Astrocyte (in vitro differentiated cells and primary cell): ENCODE results near the gene CHFR. TPM values are rescaled to one million over a fixed set of nuclear protein-coding genes. Genes with fewer than 3 reads are reported as not detected.

Experiments used
- DNase-seq: peaks from one replicate; pipeline ENCODE4 v3.0.0-alpha.2; 2010; ENCODE audit warnings: low read depth
- FAIRE-seq: peaks from 2 replicates; lab custom pipeline; 2011; peaks lifted over from hg19 to GRCh38; lab: Jason Lieb, UNC
- H2AFZ ChIP-seq: 2 replicates; pipeline ENCODE4 v1.6.0; 2012; ENCODE audit warnings: low read depth, low read length, inconsistent platforms
- H3K27ac ChIP-seq: 2 replicates; pipeline ENCODE4 v1.5.1; 2011; ENCODE audit warnings: low read depth, low read length, inconsistent platforms
- H3K27me3 ChIP-seq: 2 replicates; pipeline ENCODE4 v1.6.0; 2011; ENCODE audit warnings: low read length, inconsistent platforms; ENCODE audit not compliant: insufficient read depth
- H3K36me3 ChIP-seq: 2 replicates; pipeline ENCODE4 v1.5.1; 2011; ENCODE audit warnings: low read length, inconsistent platforms; ENCODE audit not compliant: insufficient read depth
- H3K4me1 ChIP-seq: 2 replicates; pipeline ENCODE4 v1.5.1; 2011; ENCODE audit warnings: low read length, inconsistent platforms; ENCODE audit not compliant: insufficient read depth
- H3K4me2 ChIP-seq: 2 replicates; pipeline ENCODE4 v1.6.0; 2012; ENCODE audit warnings: low read length, inconsistent platforms
- H3K4me3 ChIP-seq: 2 replicates; pipeline ENCODE4 v1.5.1; 2011; ENCODE audit warnings: low read depth, mild to moderate bottlenecking, low read length, inconsistent platforms; ENCODE audit not compliant: insufficient read depth
- H3K79me2 ChIP-seq: 2 replicates; pipeline ENCODE4 v1.6.0; 2012; ENCODE audit warnings: mild to moderate bottlenecking, low read length, inconsistent platforms; ENCODE audit not compliant: insufficient read depth
- H3K9ac ChIP-seq: 2 replicates; pipeline ENCODE4 v1.6.0; 2012; ENCODE audit warnings: mild to moderate bottlenecking, low read length, inconsistent platforms
- H3K9me3 ChIP-seq: 2 replicates; pipeline ENCODE4 v1.5.1; 2012; ENCODE audit warnings: low read depth, mild to moderate bottlenecking, low read length, inconsistent platforms; ENCODE audit not compliant: insufficient read depth
- H4K20me1 ChIP-seq: 2 replicates; pipeline ENCODE4 v1.6.0; 2012; ENCODE audit warnings: low read length, inconsistent platforms; ENCODE audit not compliant: insufficient read depth
- H3K27ac Mint-ChIP-seq: one replicate; pipeline ENCODE4 v1.8.0; 2021; ENCODE audit warnings: mild to moderate bottlenecking, mixed read lengths; ENCODE audit not compliant: unreplicated experiment
- H3K27me3 Mint-ChIP-seq: one replicate; pipeline ENCODE4 v1.8.0; 2021; ENCODE audit warnings: low read depth, mixed read lengths; ENCODE audit not compliant: unreplicated experiment
- H3K36me3 Mint-ChIP-seq: one replicate; pipeline ENCODE4 v1.8.0; 2021; ENCODE audit warnings: low read depth, mixed read lengths; ENCODE audit not compliant: unreplicated experiment
- H3K4me1 Mint-ChIP-seq: one replicate; pipeline ENCODE4 v1.8.0; 2021; ENCODE audit warnings: low read depth, mixed read lengths; ENCODE audit not compliant: unreplicated experiment
- H3K4me3 Mint-ChIP-seq: one replicate; pipeline ENCODE4 v1.8.0; 2021; ENCODE audit warnings: mild to moderate bottlenecking, moderate library complexity, mixed read lengths; ENCODE audit not compliant: unreplicated experiment
- H3K9me3 Mint-ChIP-seq: one replicate; pipeline ENCODE4 v1.8.0; 2021; ENCODE audit warnings: mild to moderate bottlenecking, mixed read lengths; ENCODE audit not compliant: unreplicated experiment
- CTCF ChIP-seq: IDR thresholded peaks from 2 replicates; pipeline ENCODE4 v1.5.1; 2011; ENCODE audit warnings: low read depth, mild to moderate bottlenecking, inconsistent platforms, low read length, moderate library complexity; ENCODE audit not compliant: insufficient read depth
- EZH2 ChIP-seq: IDR thresholded peaks from 2 replicates; pipeline ENCODE4 v1.6.1; 2012; ENCODE audit warnings: mild to moderate bottlenecking, low read length, inconsistent platforms; ENCODE audit not compliant: insufficient read depth
- total RNA-seq: library from RNA; stranded (reverse); gene quantifications from 2 replicates; pipeline ENCODE4 v1.2.1, GENCODE V29; 2021

CHFR gene
- total RNA-seq, 1 donor from 2014 or later: 66.6 TPM

GRCh38 chr12:132818562-132818961 lies 68.8 kb downstream of the CHFR start:
- no peaks in the 10 kb centered on the region for H3K9me3 Mint-ChIP-seq
- H2AFZ ChIP-seq: no peak overlapping the region
- H3K4me3 Mint-ChIP-seq: no peak overlapping the region
- no peak overlapping the region for H3K27ac Mint-ChIP-seq
- H3K9ac ChIP-seq: no peak overlapping the region
- H3K4me1 Mint-ChIP-seq: peaks cover 3% of the 10 kb centered on the region
- peaks cover 44% of the 10 kb centered on the region for H3K36me3 ChIP-seq
- no peaks in the 10 kb centered on the region for H3K27me3 ChIP-seq
- H4K20me1 ChIP-seq: peaks cover 82% of the 10 kb centered on the region
- no peaks in the 10 kb centered on the region for H3K9me3 ChIP-seq
- H3K36me3 Mint-ChIP-seq: peaks cover 14% of the 10 kb centered on the region
- H3K4me2 ChIP-seq: no peak overlapping the region
- no peak for DNase-seq
- H3K79me2 ChIP-seq: peaks cover 65% of the 10 kb centered on the region
- no peak for FAIRE-seq
- H3K4me1 ChIP-seq: no peaks in the 10 kb centered on the region
- TF ChIP-seq EZH2 (no peak), CTCF (no peak)
- no peak overlapping the region for H3K27ac ChIP-seq
- H3K4me3 ChIP-seq: no peak overlapping the region
- H3K27me3 Mint-ChIP-seq: no peaks in the 10 kb centered on the region

GRCh38 chr12:132814232-132814631 lies 73.2 kb downstream of the CHFR start:
- Histone ChIP-seq H3K27me3 (no peaks in the 10 kb centered on the region), H3K4me1 (peaks cover 11% of the 10 kb centered on the region), H3K9me3 (no peaks in the 10 kb centered on the region), H3K9ac (no peak overlapping the region), H2AFZ (no peak overlapping the region), H3K27ac (no peak overlapping the region), H4K20me1 (peaks cover 82% of the 10 kb centered on the region), H3K4me3 (no peak overlapping the region), H3K36me3 (peaks cover 41% of the 10 kb centered on the region), H3K4me2 (no peak overlapping the region), H3K79me2 (peaks cover 36% of the 10 kb centered on the region)
- H3K27me3 Mint-ChIP-seq: no peaks in the 10 kb centered on the region
- FAIRE-seq (no peak), DNase-seq (no peak)
- H3K9me3 Mint-ChIP-seq: no peaks in the 10 kb centered on the region
- no peak overlapping the region for H3K4me3 Mint-ChIP-seq
- peak overlapping the region; percentile 53 for H3K27ac Mint-ChIP-seq
- peaks cover 12% of the 10 kb centered on the region for H3K4me1 Mint-ChIP-seq
- H3K36me3 Mint-ChIP-seq: peaks cover 12% of the 10 kb centered on the region
- TF ChIP-seq CTCF (no peak), EZH2 (no peak)

- H3K9me3 Mint-ChIP-seq: no peaks in the 10 kb centered on the region
- no peak for TF ChIP-seq EZH2
- no peak for TF ChIP-seq CTCF
These were observed 74.0 kb downstream of the CHFR start for GRCh38 chr12:132813443-132813842.

More at GRCh38 chr12:132813443-132813842, 74.0 kb downstream of the CHFR start:
- Histone ChIP-seq H3K9ac (no peak overlapping the region), H3K4me2 (no peak overlapping the region), H3K4me3 (no peak overlapping the region), H2AFZ (no peak overlapping the region), H3K4me1 (peaks cover 11% of the 10 kb centered on the region), H3K27ac (no peak overlapping the region), H4K20me1 (peaks cover 82% of the 10 kb centered on the region), H3K36me3 (peaks cover 39% of the 10 kb centered on the region), H3K79me2 (peaks cover 33% of the 10 kb centered on the region), H3K9me3 (no peaks in the 10 kb centered on the region), H3K27me3 (no peaks in the 10 kb centered on the region)
- no peak for DNase-seq
- no peaks in the 10 kb centered on the region for H3K27me3 Mint-ChIP-seq
- no peak for FAIRE-seq
- H3K27ac Mint-ChIP-seq: no peak overlapping the region
- H3K4me1 Mint-ChIP-seq: peaks cover 12% of the 10 kb centered on the region
- H3K4me3 Mint-ChIP-seq: peak overlapping the region; percentile 66
- peaks cover 17% of the 10 kb centered on the region for H3K36me3 Mint-ChIP-seq
